BJ (cell line): ENCODE data around the gene ZNHIT3. TPM values are rescaled to one million over a fixed set of nuclear protein-coding genes. Genes with fewer than 3 reads are reported as not detected.
"Not testable (repeated sequence)": the region's sequence is repeated elsewhere in the genome, so short reads cannot be mapped to it uniquely, and the experiment has no call there.

Experiments used
- CTCF ChIA-PET: fragments of 350-600 bp; formaldehyde crosslinking; extraction: SDS; loops from one replicate; lab custom pipeline; 2021; ENCODE audit warnings: antibody characterized with exemption, inconsistent platforms; lab: Yijun Ruan, JAX
- POLR2A ChIA-PET: fragments of 300-600 bp; sonication (Branson Sonifier 250); formaldehyde crosslinking; extraction: SDS; loops from one replicate; lab custom pipeline; 2021; ENCODE audit warnings: antibody characterized with exemption; lab: Charles Lee
- DNase-seq: peaks from one replicate; pipeline ENCODE4 v3.0.0-alpha.2; 2011; ENCODE audit warnings: low read depth
- H3K27me3 ChIP-seq: 2 replicates; pipeline ENCODE4 v1.6.0; 2011; ENCODE audit warnings: low read length; ENCODE audit not compliant: control insufficient read depth, insufficient read depth
- H3K36me3 ChIP-seq: 2 replicates; pipeline ENCODE4 v1.5.1; 2011; ENCODE audit warnings: low read length; ENCODE audit not compliant: control insufficient read depth, insufficient read depth
- H3K4me3 ChIP-seq: 2 replicates; pipeline ENCODE4 v1.5.1; 2011; ENCODE audit warnings: low read depth, mild to moderate bottlenecking, control low read depth, low read length
- polyA plus RNA-seq: library from polyadenylated mRNA; depleted of rRNA; stranded (reverse); fragments of >200 nt; gene quantifications from 2 replicates; pipeline ENCODE4 v1.2.3, GENCODE V29; 2011
- TF ChIP-seq, protein P1 (sequence below): IDR thresholded peaks from 2 replicates; pipeline ENCODE4 v1.5.1; 2011; ENCODE audit warnings: low read depth, mild to moderate bottlenecking, control low read depth, inconsistent platforms, low read length, moderate library complexity; ENCODE audit not compliant: insufficient read depth

Gene ZNHIT3
- polyA plus RNA-seq, 1 experiment, result 43.6 TPM

DNA sequence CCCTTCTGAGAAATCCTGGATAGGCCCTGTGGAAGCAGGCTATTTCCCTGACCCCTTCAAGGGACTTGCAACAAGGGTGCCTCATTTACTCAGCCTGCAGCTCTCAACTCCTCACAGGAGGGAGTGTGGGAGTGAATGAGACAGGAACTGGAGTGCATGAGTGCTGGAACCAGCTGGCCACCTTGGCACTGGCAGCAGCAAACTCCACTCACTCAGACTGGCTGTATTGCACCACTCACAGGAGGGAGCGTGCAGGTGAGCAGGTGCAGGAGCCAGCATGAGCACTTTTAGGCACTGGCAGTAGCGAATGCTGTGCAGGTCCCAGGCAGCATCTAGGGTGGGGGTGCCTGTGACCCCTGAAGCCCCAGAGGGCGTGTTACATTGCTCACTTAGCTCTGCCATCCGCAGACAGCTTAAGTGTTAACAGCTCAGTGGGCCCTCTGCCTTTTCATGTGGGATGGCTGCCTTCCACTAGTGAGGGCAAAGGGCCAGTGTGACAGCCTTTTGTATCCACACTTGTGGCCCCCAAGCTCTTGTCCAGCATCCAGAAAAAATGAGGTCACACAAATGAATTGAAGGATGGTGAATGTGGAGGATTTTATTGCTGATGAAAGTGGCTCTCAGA lies 11.0 kb upstream of the ZNHIT3 start:
- H3K27me3 ChIP-seq, result no peaks in the 10 kb centered on the region; the same call in 1 of the 2 replicates
- ChIA-PET CTCF (no interaction called here), POLR2A (no interaction called here)
- no peak overlapping the region for H3K4me3 ChIP-seq
- no peak for DNase-seq
- TF ChIP-seq, protein P1, sequence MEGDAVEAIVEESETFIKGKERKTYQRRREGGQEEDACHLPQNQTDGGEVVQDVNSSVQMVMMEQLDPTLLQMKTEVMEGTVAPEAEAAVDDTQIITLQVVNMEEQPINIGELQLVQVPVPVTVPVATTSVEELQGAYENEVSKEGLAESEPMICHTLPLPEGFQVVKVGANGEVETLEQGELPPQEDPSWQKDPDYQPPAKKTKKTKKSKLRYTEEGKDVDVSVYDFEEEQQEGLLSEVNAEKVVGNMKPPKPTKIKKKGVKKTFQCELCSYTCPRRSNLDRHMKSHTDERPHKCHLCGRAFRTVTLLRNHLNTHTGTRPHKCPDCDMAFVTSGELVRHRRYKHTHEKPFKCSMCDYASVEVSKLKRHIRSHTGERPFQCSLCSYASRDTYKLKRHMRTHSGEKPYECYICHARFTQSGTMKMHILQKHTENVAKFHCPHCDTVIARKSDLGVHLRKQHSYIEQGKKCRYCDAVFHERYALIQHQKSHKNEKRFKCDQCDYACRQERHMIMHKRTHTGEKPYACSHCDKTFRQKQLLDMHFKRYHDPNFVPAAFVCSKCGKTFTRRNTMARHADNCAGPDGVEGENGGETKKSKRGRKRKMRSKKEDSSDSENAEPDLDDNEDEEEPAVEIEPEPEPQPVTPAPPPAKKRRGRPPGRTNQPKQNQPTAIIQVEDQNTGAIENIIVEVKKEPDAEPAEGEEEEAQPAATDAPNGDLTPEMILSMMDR, result no peak
- H3K36me3 ChIP-seq, result no peaks in the 10 kb centered on the region

DNA sequence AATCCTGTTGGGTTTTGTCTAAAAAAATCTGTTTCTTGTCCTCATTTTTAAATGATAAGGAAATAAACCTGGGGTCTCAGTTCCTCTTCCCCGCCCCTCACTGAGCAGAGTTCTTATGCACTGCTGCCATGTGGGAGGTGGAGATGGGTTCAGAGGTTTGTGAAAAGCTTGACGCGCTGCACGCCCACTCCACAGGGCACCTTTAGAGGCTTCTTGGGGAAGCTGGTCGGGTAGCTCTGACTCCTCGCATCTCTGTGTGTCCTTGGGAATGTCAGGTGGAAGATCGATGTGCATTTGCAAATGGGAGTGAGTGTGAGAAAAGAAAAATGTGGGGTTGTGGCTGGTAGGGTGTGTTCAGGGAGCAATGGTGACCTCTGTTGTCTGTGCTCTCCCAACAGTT lies 4.7 kb upstream of the ZNHIT3 start:
- DNase-seq, result no peak
- TF ChIP-seq, protein P1, result no peak
- ChIA-PET CTCF (interaction anchor here (1.0 to 2.2 kb wide), 3 partner anchors 9 to 512 kb away, joined by 4 to 7 read pairs (median 7); no protein-coding TSS in a partner anchor), POLR2A (no interaction called here)
- H3K4me3 ChIP-seq, result no peak overlapping the region
- H3K27me3 ChIP-seq, result peaks cover 3% of the 10 kb centered on the region
- H3K36me3 ChIP-seq, result no peaks in the 10 kb centered on the region

- no peaks in the 10 kb centered on the region for H3K36me3 ChIP-seq
- POLR2A ChIA-PET, result no interaction called here
- DNase-seq, result no peak
- peak overlapping the region; percentile 29 for H3K4me3 ChIP-seq
- TF ChIP-seq, protein P1, result peak; percentile 77
- H3K27me3 ChIP-seq, result peaks cover 3% of the 10 kb centered on the region
- CTCF ChIA-PET, result interaction anchor here (0.8 to 2.2 kb wide), 16 partner anchors 9 to 513 kb away, joined by 3 to 14 read pairs (median 5); no protein-coding TSS in a partner anchor
These were observed 3.6 kb upstream of the ZNHIT3 start for GRCh38 chr17:36482611-36483504.

- POLR2A ChIA-PET, H3K4me3 ChIP-seq, H3K36me3 ChIP-seq, DNase-seq, H3K27me3 ChIP-seq: not testable (repeated sequence)
- CTCF ChIA-PET, result interaction anchor here (1.0 to 2.2 kb wide), 9 partner anchors 8 to 515 kb away, joined by 3 to 14 read pairs (median 5); no protein-coding TSS in a partner anchor
These were observed 2.5 kb upstream of the ZNHIT3 start for GRCh38 chr17:36484021-36484420.

GRCh38 chr17:36485027-36485426 lies 1.5 kb upstream of the ZNHIT3 start:
- Histone ChIP-seq H3K4me3 (no peak overlapping the region), H3K27me3 (peaks cover 3% of the 10 kb centered on the region), H3K36me3 (no peaks in the 10 kb centered on the region)
- TF ChIP-seq, protein P1, result no peak
- no peak for DNase-seq
- ChIA-PET POLR2A (no interaction called here), CTCF (no interaction called here)
